SU-DHL-6 (cell line): ENCODE results near the gene LTBP1.

Experiments used
- H2AFZ ChIP-seq: fragments of 200-600 bp; sonication (generic); 2 replicates; pipeline ENCODE4 v1.6.1; 2014; ENCODE audit warnings: low read depth, mild to moderate bottlenecking, moderate library complexity, mixed read lengths, antibody characterized with exemption, low read length; ENCODE audit not compliant: severe bottlenecking
- H3F3A ChIP-seq: fragments of 200-600 bp; shearing (Covaris generic); 2 replicates; pipeline ENCODE4 v1.6.0; 2016; ENCODE audit warnings: antibody characterized with exemption, mild to moderate bottlenecking; ENCODE audit not compliant: insufficient read depth
- H3K27ac ChIP-seq: fragments of 200-600 bp; sonication (generic); 2 replicates; pipeline ENCODE4 v1.5.1; 2016; ENCODE audit warnings: low read depth, mild to moderate bottlenecking, low read length, moderate library complexity, mixed read lengths
- H3K27me3 ChIP-seq: fragments of 200-600 bp; sonication (generic), shearing (Covaris generic); 2 replicates; pipeline ENCODE4 v1.6.0; 2014; ENCODE audit warnings: mild to moderate bottlenecking, low read length
- H3K36me3 ChIP-seq: fragments of 200-600 bp; sonication (generic); 2 replicates; pipeline ENCODE4 v1.6.1; 2014; ENCODE audit warnings: mild to moderate bottlenecking, low read length, mixed read lengths
- H3K4me2 ChIP-seq: fragments of 300-600, 200-600 bp; shearing (Covaris generic), sonication (generic); 2 replicates; pipeline ENCODE4 v1.6.0; 2014; ENCODE audit warnings: low read length, low read depth, mild to moderate bottlenecking; ENCODE audit not compliant: poor library complexity, severe bottlenecking
- H3K4me3 ChIP-seq: fragments of 200-600 bp; sonication (generic); 2 replicates; pipeline ENCODE4 v1.5.1; 2014; ENCODE audit warnings: antibody characterized with exemption, low read length, mild to moderate bottlenecking, mixed read lengths; ENCODE audit not compliant: insufficient read depth, poor library complexity, severe bottlenecking
- H3K79me2 ChIP-seq: fragments of 200-600 bp; sonication (generic); 2 replicates; pipeline ENCODE4 v1.6.1; 2014; ENCODE audit warnings: mild to moderate bottlenecking, low read length, moderate library complexity; ENCODE audit not compliant: insufficient read depth
- H3K9ac ChIP-seq: fragments of 200-600 bp; sonication (generic); 2 replicates; pipeline ENCODE4 v1.7.0; 2014; ENCODE audit warnings: mild to moderate bottlenecking, low read length
- H3K9me2 ChIP-seq: fragments of 200-600 bp; sonication (generic); replicated peaks from 2 replicates; pipeline ENCODE4 v1.6.1; 2014; ENCODE audit warnings: low read length; ENCODE audit not compliant: insufficient read depth
- H3K9me3 ChIP-seq: fragments of 200-600 bp; sonication (generic); 2 replicates; pipeline ENCODE4 v1.6.1; 2014; ENCODE audit warnings: low read length, mixed read lengths; ENCODE audit not compliant: insufficient read depth
- H4K20me1 ChIP-seq: fragments of 200-600 bp; sonication (generic); 2 replicates; pipeline ENCODE4 v1.6.1; 2014; ENCODE audit warnings: low read depth, mild to moderate bottlenecking, antibody characterized with exemption, low read length, moderate library complexity, mixed read lengths
- CTCF ChIP-seq: fragments of 200-600 bp; sonication (generic); IDR thresholded peaks from one replicate; pipeline ENCODE4 v1.5.1; 2017; ENCODE audit warnings: antibody characterized with exemption, mild to moderate bottlenecking, low read length, moderate library complexity; ENCODE audit not compliant: insufficient read depth, poor library complexity, severe bottlenecking
- EZH2phosphoT487 ChIP-seq: fragments of 200-600 bp; sonication (generic), shearing (Covaris generic); conservative IDR thresholded peaks from 2 replicates; pipeline ENCODE4 v1.6.1; 2018; ENCODE audit warnings: mild to moderate bottlenecking, antibody characterized with exemption, low read length, moderate library complexity, mixed read lengths

Gene LTBP1

GRCh38 chr2:33336036-33336625 is 389.4 kb downstream of the LTBP1 start:
- TF ChIP-seq CTCF (no peak), EZH2phosphoT487 (no peak)
- H3K9ac ChIP-seq = no peak overlapping the region
- H2AFZ ChIP-seq = no peak overlapping the region

GRCh38 chr2:33337385-33337960 is 390.7 kb downstream of the LTBP1 start:
- Histone ChIP-seq H3K9me2 (no peaks in the 10 kb centered on the region), H4K20me1 (no peaks in the 10 kb centered on the region), H3K36me3 (0 out of 2 replicates have a peak, but pooled peaks cover 7% of the 10 kb centered on the region), H3K9ac (no peak overlapping the region), H3K9me3 (no peaks in the 10 kb centered on the region), H3K4me3 (no peak overlapping the region), H3K27ac (no peak overlapping the region), H3F3A (no peaks in the 10 kb centered on the region), H3K4me2 (no peak overlapping the region), H3K27me3 (no peaks in the 10 kb centered on the region), H2AFZ (no peak overlapping the region), H3K79me2 (no peaks in the 10 kb centered on the region)
- no peak for TF ChIP-seq EZH2phosphoT487
- no peak for TF ChIP-seq CTCF

More at GRCh38 chr2:33336036-33336625, 389.4 kb downstream of the LTBP1 start:
- no peaks in the 10 kb centered on the region for H4K20me1 ChIP-seq
- H3F3A ChIP-seq = no peaks in the 10 kb centered on the region
- H3K9me3 ChIP-seq = no peaks in the 10 kb centered on the region
- H3K36me3 ChIP-seq = 0 out of 2 replicates have a peak, but pooled peaks cover 3% of the 10 kb centered on the region
- no peaks in the 10 kb centered on the region for H3K9me2 ChIP-seq
- H3K4me2 ChIP-seq = no peak overlapping the region
- H3K4me3 ChIP-seq = no peak overlapping the region
- no peak overlapping the region for H3K27ac ChIP-seq
- no peaks in the 10 kb centered on the region for H3K79me2 ChIP-seq
- H3K27me3 ChIP-seq = no peaks in the 10 kb centered on the region

GRCh38 chr2:33337981-33338380 is 391.2 kb downstream of the LTBP1 start:
- Histone ChIP-seq H3K9me3 (no peaks in the 10 kb centered on the region), H2AFZ (no peak overlapping the region), H4K20me1 (no peaks in the 10 kb centered on the region), H3K4me2 (no peak overlapping the region), H3K79me2 (no peaks in the 10 kb centered on the region), H3K36me3 (0 out of 2 replicates have a peak, but pooled peaks cover 7% of the 10 kb centered on the region), H3F3A (no peaks in the 10 kb centered on the region), H3K27ac (no peak overlapping the region), H3K27me3 (no peaks in the 10 kb centered on the region), H3K9me2 (no peaks in the 10 kb centered on the region), H3K4me3 (no peak overlapping the region), H3K9ac (no peak overlapping the region)
- TF ChIP-seq CTCF = no peak
- TF ChIP-seq EZH2phosphoT487 = no peak
